Measurements from ENCODE around the gene TPK1. TPM values are rescaled to one million over a fixed set of nuclear protein-coding genes. Genes with fewer than 3 reads are reported as not detected.

TPK1 gene
- total and polyA plus RNA-seq, 4 donors = 5.3 to 16.8 (median 15.9) TPM

- TF ChIP-seq CTCF (IDR thresholded peaks at IDR 0.05; ENCODE audit: control extremely low read depth, extremely low read depth) = no peak
Measured at GRCh38 chr7:144826208-144826607, 9.6 kb downstream of the TPK1 start.

GRCh38 chr7:144824360-144824759 lies 11.5 kb downstream of the TPK1 start:
- 49 to 70% methylated on average over 3 of the region's 3 CpGs for WGBS, 2 donors
- peak in 1 of 3 donors; percentile 31 for DNase-seq
- TF ChIP-seq CTCF (IDR thresholded peaks at IDR 0.05; ENCODE audit: control extremely low read depth, extremely low read depth) = no peak

More at GRCh38 chr7:144826208-144826607, 9.6 kb downstream of the TPK1 start:
- no peaks in the 10 kb centered on the region for H3K9me3 ChIP-seq (ENCODE audit: control insufficient read depth in 4 of 4, insufficient read depth in 3 of 4, low read length in 3 of 4)
- H3K4me1 ChIP-seq (ENCODE audit: control insufficient read depth in 5 of 5, insufficient read depth in 5 of 5, low read length in 5 of 5) = peaks cover 0 to 12% (median 0%) of the 10 kb centered on the region in 5 donors
- no peaks in the 10 kb centered on the region for H3K27me3 ChIP-seq (ENCODE audit: control insufficient read depth in 3 of 3, insufficient read depth in 3 of 3, low read length in 2 of 3)
- H3K9ac ChIP-seq (ENCODE audit: insufficient read depth in 1 of 2, low read length in 2 of 2) = no peak overlapping the region
- H3K36me3 ChIP-seq (ENCODE audit: control insufficient read depth in 4 of 4, insufficient read depth in 4 of 4, low read length in 4 of 4) = no peaks in the 10 kb centered on the region
- H3K27ac ChIP-seq (ENCODE audit: low read depth in 1 of 2, low read length in 1 of 2) = no peak overlapping the region
- no peak overlapping the region for H3K4me3 ChIP-seq
- DNase-seq (peak in 1 of 3 donors; percentile 10), ATAC-seq (ENCODE audit: insufficient read depth, low FRiP score) (no peak)

GRCh38 chr7:144822223-144822622 lies 13.6 kb downstream of the TPK1 start:
- ATAC-seq (ENCODE audit: insufficient read depth, low FRiP score) = no peak

More at GRCh38 chr7:144824360-144824759, 11.5 kb downstream of the TPK1 start:
- Histone ChIP-seq H3K4me3 (no peak overlapping the region), H3K4me1 (ENCODE audit: control insufficient read depth in 5 of 5, insufficient read depth in 5 of 5, low read length in 5 of 5) (peaks cover 0 to 12% (median 0%) of the 10 kb centered on the region in 5 donors), H3K9me3 (ENCODE audit: control insufficient read depth in 4 of 4, insufficient read depth in 3 of 4, low read length in 3 of 4) (no peaks in the 10 kb centered on the region), H3K9ac (ENCODE audit: insufficient read depth in 1 of 2, low read length in 2 of 2) (no peak overlapping the region), H3K27ac (ENCODE audit: low read depth in 1 of 2, low read length in 1 of 2) (no peak overlapping the region), H3K36me3 (ENCODE audit: control insufficient read depth in 4 of 4, insufficient read depth in 4 of 4, low read length in 4 of 4) (no peaks in the 10 kb centered on the region), H3K27me3 (ENCODE audit: control insufficient read depth in 3 of 3, insufficient read depth in 3 of 3, low read length in 2 of 3) (no peaks in the 10 kb centered on the region)
- no peak for ATAC-seq (ENCODE audit: insufficient read depth, low FRiP score)

More at GRCh38 chr7:144822223-144822622, 13.6 kb downstream of the TPK1 start:
- peaks cover 0 to 5% (median 0%) of the 10 kb centered on the region in 5 donors for H3K4me1 ChIP-seq (ENCODE audit: control insufficient read depth in 5 of 5, insufficient read depth in 5 of 5, low read length in 5 of 5)
- no peak overlapping the region for H3K27ac ChIP-seq (ENCODE audit: low read depth in 1 of 2, low read length in 1 of 2)
- TF ChIP-seq CTCF (IDR thresholded peaks at IDR 0.05; ENCODE audit: control extremely low read depth, extremely low read depth) = no peak
- no peak overlapping the region for H3K9ac ChIP-seq (ENCODE audit: insufficient read depth in 1 of 2, low read length in 2 of 2)
- 80 to 94% methylated on average over 3 of the region's 3 CpGs for WGBS, 2 donors
- no peak overlapping the region for H3K4me3 ChIP-seq
- peak in 1 of 3 donors; percentile 10 for DNase-seq
- no peaks in the 10 kb centered on the region for H3K36me3 ChIP-seq (ENCODE audit: control insufficient read depth in 4 of 4, insufficient read depth in 4 of 4, low read length in 4 of 4)
- no peaks in the 10 kb centered on the region for H3K9me3 ChIP-seq (ENCODE audit: control insufficient read depth in 4 of 4, insufficient read depth in 3 of 4, low read length in 3 of 4)
- H3K27me3 ChIP-seq (ENCODE audit: control insufficient read depth in 3 of 3, insufficient read depth in 3 of 3, low read length in 2 of 3) = no peaks in the 10 kb centered on the region

All from lung (tissue), 12 donors.